Progenitor cell of endocrine pancreas (in vitro differentiated cells): ENCODE data around the gene NFATC2. TPM values are rescaled to one million over a fixed set of nuclear protein-coding genes. Genes with fewer than 3 reads are reported as not detected.

Source experiments
- DNase-seq: peaks from one replicate; pipeline ENCODE4 v3.0.0; 2021; ENCODE audit warnings: low spot score; ENCODE audit not compliant: unreplicated experiment
- H3K27ac Mint-ChIP-seq: 2 replicates; pipeline ENCODE4 v1.8.0; 2021; ENCODE audit warnings: mild to moderate bottlenecking, moderate library complexity, mixed read lengths
- H3K27me3 Mint-ChIP-seq: 2 replicates; pipeline ENCODE4 v1.8.0; 2021; ENCODE audit warnings: mixed read lengths
- H3K36me3 Mint-ChIP-seq: 2 replicates; pipeline ENCODE4 v1.8.0; 2022; ENCODE audit warnings: mixed read lengths; ENCODE audit not compliant: insufficient read depth
- H3K4me1 Mint-ChIP-seq: 2 replicates; pipeline ENCODE4 v1.8.0; 2021; ENCODE audit warnings: low read depth, mixed read lengths
- H3K4me3 Mint-ChIP-seq: 2 replicates; pipeline ENCODE4 v1.8.0; 2021; ENCODE audit warnings: low read depth, mild to moderate bottlenecking, moderate library complexity, mixed read lengths
- H3K9me3 Mint-ChIP-seq: 2 replicates; pipeline ENCODE4 v1.8.0; 2021; ENCODE audit warnings: low read depth, mixed read lengths
- CTCF ChIP-seq: fragments of 200-600 bp; sonication (generic); IDR thresholded peaks from one replicate; pipeline ENCODE4 v1.5.0; 2021; ENCODE audit warnings: antibody characterized with exemption, mild to moderate bottlenecking; ENCODE audit not compliant: unreplicated experiment
- total RNA-seq: library from RNA; stranded (reverse); gene quantifications from 2 replicates; pipeline ENCODE4 v1.2.1, GENCODE V29; 2021

The NFATC2 gene
- total RNA-seq, 1 donor from 2014 or later, result 11.2 TPM

DNA sequence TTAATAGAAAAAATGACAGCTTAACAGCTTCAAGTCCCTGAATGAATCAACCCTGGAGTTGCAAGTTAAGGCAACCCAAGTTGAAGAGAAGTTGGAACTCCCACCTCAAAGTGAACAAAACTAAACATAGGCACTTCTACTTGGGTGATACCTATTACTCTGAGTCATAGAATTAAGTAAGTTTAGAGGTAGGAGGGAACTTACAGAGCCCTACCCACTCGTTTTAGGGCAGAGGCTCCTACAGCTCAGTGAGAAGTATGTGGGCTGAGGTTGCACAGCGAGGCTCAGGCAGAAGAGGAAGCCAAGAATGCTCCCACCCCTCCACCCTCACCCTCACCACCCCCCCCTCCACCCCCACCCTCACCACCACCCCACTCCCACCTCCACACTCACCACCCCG is 42.2 kb downstream of the NFATC2 start:
- DNase-seq, result no peak
- Mint-ChIP-seq H3K9me3 (no peaks in the 10 kb centered on the region), H3K4me3 (no peak overlapping the region), H3K36me3 (peaks cover 3% of the 10 kb centered on the region), H3K27me3 (peaks cover 7% of the 10 kb centered on the region), H3K27ac (no peak overlapping the region), H3K4me1 (peaks cover 4% of the 10 kb centered on the region)
- TF ChIP-seq CTCF, result no peak

DNA sequence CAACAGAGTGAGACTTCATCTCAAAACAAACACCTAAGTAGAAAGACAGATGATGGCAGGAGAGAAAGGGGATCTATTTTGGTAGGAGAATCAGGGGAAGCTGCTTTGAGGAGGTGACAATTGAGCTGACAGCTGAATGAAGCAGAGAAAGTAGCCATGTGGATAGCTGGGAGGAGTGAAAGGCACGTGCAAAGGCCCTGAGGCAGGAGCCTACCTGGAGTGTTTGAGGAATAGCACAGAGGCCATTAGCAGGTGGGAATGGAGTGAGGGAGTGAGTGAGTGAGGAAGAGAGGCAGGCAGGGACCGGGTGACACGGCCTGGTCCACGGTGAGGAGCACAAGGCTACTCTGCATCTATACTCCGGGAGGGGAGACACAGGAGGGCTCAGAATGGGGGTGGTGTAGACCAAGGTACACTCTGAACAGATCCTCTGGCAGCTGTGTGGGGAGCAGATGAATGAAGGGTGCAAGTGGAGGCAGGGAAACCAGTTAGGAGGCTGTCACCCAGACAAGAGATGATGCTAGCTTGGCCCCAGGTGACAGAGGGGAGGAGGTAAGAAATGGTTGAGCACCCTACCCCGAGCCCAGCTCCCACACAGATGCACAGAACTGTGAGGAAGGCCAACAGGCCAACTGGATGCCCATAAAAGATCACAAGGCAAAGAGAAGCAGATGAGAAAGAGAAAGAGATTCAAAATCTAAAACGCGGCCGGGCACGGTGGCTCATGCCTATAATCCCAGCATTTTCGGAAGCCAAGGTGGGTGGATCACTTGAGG is 43.6 kb downstream of the NFATC2 start:
- H3K4me1 Mint-ChIP-seq, result peaks cover 4% of the 10 kb centered on the region
- H3K36me3 Mint-ChIP-seq, result peaks cover 3% of the 10 kb centered on the region
- no peaks in the 10 kb centered on the region for H3K9me3 Mint-ChIP-seq
- H3K27me3 Mint-ChIP-seq, result peaks cover 16% of the 10 kb centered on the region
- H3K4me3 Mint-ChIP-seq, result no peak overlapping the region
- H3K27ac Mint-ChIP-seq, result no peak overlapping the region
- no peak for TF ChIP-seq CTCF
- DNase-seq, result no peak

GRCh38 chr20:51497542-51498467 is 44.7 kb downstream of the NFATC2 start:
- no peaks in the 10 kb centered on the region for H3K9me3 Mint-ChIP-seq
- peaks cover 5% of the 10 kb centered on the region for H3K4me1 Mint-ChIP-seq
- peaks cover 3% of the 10 kb centered on the region for H3K36me3 Mint-ChIP-seq
- no peak for TF ChIP-seq CTCF
- H3K27ac Mint-ChIP-seq, result no peak overlapping the region
- H3K27me3 Mint-ChIP-seq, result peaks cover 20% of the 10 kb centered on the region
- H3K4me3 Mint-ChIP-seq, result no peak overlapping the region
- no peak for DNase-seq

DNA sequence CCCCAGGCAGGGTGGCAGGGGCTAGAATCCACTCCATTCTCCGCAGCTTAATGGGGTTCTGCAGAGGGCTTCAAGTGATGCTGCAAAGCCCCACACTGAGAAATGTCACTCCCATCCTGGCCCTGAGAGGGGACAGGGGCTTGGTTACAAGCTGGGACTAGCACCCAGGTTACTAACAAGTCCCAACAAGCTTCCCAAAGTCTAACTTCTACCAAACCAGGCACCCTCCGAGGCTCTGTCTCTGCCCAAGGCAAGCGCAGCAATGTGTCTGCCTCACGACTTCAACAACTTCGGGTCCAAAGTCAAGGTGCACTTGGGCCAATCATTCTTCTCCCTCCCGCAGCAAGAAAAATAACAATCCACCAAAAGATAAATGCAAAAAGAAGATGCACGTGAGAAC is 45.6 kb downstream of the NFATC2 start:
- Mint-ChIP-seq H3K36me3 (peaks cover 3% of the 10 kb centered on the region), H3K9me3 (no peaks in the 10 kb centered on the region), H3K4me1 (peaks cover 13% of the 10 kb centered on the region), H3K27me3 (peaks cover 22% of the 10 kb centered on the region), H3K27ac (no peak overlapping the region), H3K4me3 (no peak overlapping the region)
- no peak for TF ChIP-seq CTCF
- DNase-seq, result no peak

- Mint-ChIP-seq H3K4me3 (no peak overlapping the region), H3K4me1 (peaks cover 14% of the 10 kb centered on the region), H3K36me3 (peaks cover 3% of the 10 kb centered on the region), H3K27ac (no peak overlapping the region), H3K9me3 (no peaks in the 10 kb centered on the region), H3K27me3 (peaks cover 17% of the 10 kb centered on the region)
- no peak for DNase-seq
- no peak for TF ChIP-seq CTCF
Observed at GRCh38 chr20:51495921-51496545, 46.5 kb downstream of the NFATC2 start.
